ENCODE measurements around the gene FBN3.
A peak's percentile ranks its signal among the peaks of the same experiment; 100 is the strongest.

The FBN3 gene

GRCh38 chr19:8021374-8021773 lies 128.0 kb downstream of the FBN3 start:
- no peak for DNase-seq (ENCODE audit: low read depth)
- no peak for TF ChIP-seq CTCF (conservative IDR thresholded peaks at IDR 0.05; ENCODE audit: low read depth, low read length)
- no peak overlapping the region for H3K4me3 ChIP-seq (ENCODE audit: low read length)

DNA sequence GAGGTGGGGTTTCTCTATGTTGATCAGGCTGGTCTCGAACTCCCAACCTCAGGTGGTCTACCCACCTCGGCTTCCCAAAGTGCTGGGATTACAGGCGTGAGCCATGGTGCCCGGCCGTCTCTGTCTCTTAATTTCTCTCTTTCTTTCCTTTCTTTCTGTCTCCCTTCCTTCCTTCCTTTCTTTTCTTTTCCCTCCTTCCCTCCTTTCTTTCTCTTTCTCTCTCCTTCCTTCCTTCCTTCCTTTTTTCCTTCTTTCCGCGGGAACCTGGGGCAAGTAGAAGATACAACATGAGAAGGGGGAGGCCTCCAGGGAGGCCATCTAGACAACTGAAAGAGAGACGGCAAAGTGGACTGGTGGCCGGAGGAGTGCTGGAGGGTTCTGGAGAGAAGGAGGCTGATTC lies 128.7 kb downstream of the FBN3 start:
- TF ChIP-seq CTCF (conservative IDR thresholded peaks at IDR 0.05; ENCODE audit: low read depth, low read length), result no peak
- H3K4me3 ChIP-seq (ENCODE audit: low read length), result no peak overlapping the region
- DNase-seq (ENCODE audit: low read depth), result no peak

DNA sequence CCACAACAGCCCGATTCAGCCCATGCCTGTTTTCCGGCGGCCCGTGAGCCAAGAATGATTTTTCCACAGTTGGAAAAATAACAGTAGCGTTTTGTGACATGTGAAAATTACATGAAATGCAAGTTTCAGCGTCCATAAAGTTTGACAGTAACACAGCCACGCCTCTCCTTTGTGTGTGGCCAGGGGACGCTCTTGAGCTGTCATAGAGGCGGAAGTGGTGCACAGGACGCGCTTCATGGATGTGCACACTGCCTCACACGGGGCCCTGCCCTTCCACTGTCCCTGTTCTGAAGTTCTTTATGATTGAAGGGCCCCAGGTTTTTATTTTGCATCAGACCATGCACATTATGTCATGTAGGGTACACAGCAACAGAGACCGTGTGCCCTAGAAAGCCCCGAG lies 131.6 kb downstream of the FBN3 start:
- no peak overlapping the region for H3K4me3 ChIP-seq (ENCODE audit: low read length)
- no peak for DNase-seq (ENCODE audit: low read depth)
- peak; percentile 14 for TF ChIP-seq CTCF (conservative IDR thresholded peaks at IDR 0.05; ENCODE audit: low read depth, low read length)

Measured in retinal pigment epithelial cell (primary cell).